ENCODE data around the gene ANO7.

The ANO7 gene

GRCh38 chr2:241157841-241158545, 30.5 kb upstream of the ANO7 start:
- DNase-seq (ENCODE audit: low spot score): no peak

- no peak for DNase-seq (ENCODE audit: low spot score)
These were observed 30.0 kb upstream of the ANO7 start for GRCh38 chr2:241158546-241158900.

GRCh38 chr2:241159116-241159515, 29.4 kb upstream of the ANO7 start:
- DNase-seq (ENCODE audit: low spot score): no peak

- no peak for DNase-seq (ENCODE audit: low spot score)
These were observed 28.2 kb upstream of the ANO7 start for GRCh38 chr2:241160318-241160717.

- no peak for DNase-seq (ENCODE audit: low spot score)
These were observed 26.7 kb upstream of the ANO7 start for GRCh38 chr2:241161646-241162281.

- no peak for DNase-seq (ENCODE audit: low spot score)
These were observed 24.8 kb upstream of the ANO7 start for GRCh38 chr2:241163601-241164118.

- no peak for DNase-seq (ENCODE audit: low spot score)
These were observed 20.1 kb upstream of the ANO7 start for GRCh38 chr2:241168366-241168765.

GRCh38 chr2:241173557-241173956, 14.9 kb upstream of the ANO7 start:
- DNase-seq (ENCODE audit: low spot score): no peak

GRCh38 chr2:241177526-241178334, 10.7 kb upstream of the ANO7 start:
- no peak for DNase-seq (ENCODE audit: low spot score)

GRCh38 chr2:241178961-241179360, 9.5 kb upstream of the ANO7 start:
- no peak for DNase-seq (ENCODE audit: low spot score)

GRCh38 chr2:241179899-241180298, 8.6 kb upstream of the ANO7 start:
- DNase-seq (ENCODE audit: low spot score): no peak

GRCh38 chr2:241180495-241180894, 8.0 kb upstream of the ANO7 start:
- DNase-seq (ENCODE audit: low spot score): no peak

GRCh38 chr2:241182126-241182525, 6.4 kb upstream of the ANO7 start:
- no peak for DNase-seq (ENCODE audit: low spot score)

GRCh38 chr2:241182531-241183133, 5.8 kb upstream of the ANO7 start:
- no peak for DNase-seq (ENCODE audit: low spot score)

GRCh38 chr2:241183221-241183620, 5.3 kb upstream of the ANO7 start:
- DNase-seq (ENCODE audit: low spot score): no peak

GRCh38 chr2:241184901-241185300, 3.6 kb upstream of the ANO7 start:
- DNase-seq (ENCODE audit: low spot score): no peak

- no peak for DNase-seq (ENCODE audit: low spot score)
These were observed 2.5 kb upstream of the ANO7 start for GRCh38 chr2:241185961-241186360.

- no peak for DNase-seq (ENCODE audit: low spot score)
These were observed 1.2 kb upstream of the ANO7 start for GRCh38 chr2:241187101-241187917.

GRCh38 chr2:241187918-241188234, 601 bp upstream of the ANO7 start:
- no peak for DNase-seq (ENCODE audit: low spot score)

- DNase-seq (ENCODE audit: low spot score): no peak
These were observed 797 bp downstream of the ANO7 start for GRCh38 chr2:241189093-241189855.

- DNase-seq (ENCODE audit: low spot score): no peak
These were observed 1.4 kb downstream of the ANO7 start for GRCh38 chr2:241189856-241190201.

Measured in hematopoietic multipotent progenitor cell treated with erythropoietin and hydrocortisone succinate and interleukin-3 and kit ligand, for 17 days (in vitro differentiated cells).